BJ (cell line): ENCODE results near the gene SYNJ1. TPM values are rescaled to one million over a fixed set of nuclear protein-coding genes. Genes with fewer than 3 reads are reported as not detected.

ENCODE experiments used
- CTCF ChIA-PET: fragments of 350-600 bp; formaldehyde crosslinking; extraction: SDS; loops from one replicate; lab custom pipeline; 2021; ENCODE audit warnings: antibody characterized with exemption, inconsistent platforms; lab: Yijun Ruan, JAX
- POLR2A ChIA-PET: fragments of 300-600 bp; sonication (Branson Sonifier 250); formaldehyde crosslinking; extraction: SDS; loops from one replicate; lab custom pipeline; 2021; ENCODE audit warnings: antibody characterized with exemption; lab: Charles Lee
- DNase-seq: peaks from one replicate; pipeline ENCODE4 v3.0.0-alpha.2; 2011; ENCODE audit warnings: low read depth
- H3K27me3 ChIP-seq: 2 replicates; pipeline ENCODE4 v1.6.0; 2011; ENCODE audit warnings: low read length; ENCODE audit not compliant: control insufficient read depth, insufficient read depth
- H3K36me3 ChIP-seq: 2 replicates; pipeline ENCODE4 v1.5.1; 2011; ENCODE audit warnings: low read length; ENCODE audit not compliant: control insufficient read depth, insufficient read depth
- H3K4me3 ChIP-seq: 2 replicates; pipeline ENCODE4 v1.5.1; 2011; ENCODE audit warnings: low read depth, mild to moderate bottlenecking, control low read depth, low read length
- CTCF ChIP-seq: IDR thresholded peaks from 2 replicates; pipeline ENCODE4 v1.5.1; 2011; ENCODE audit warnings: low read depth, mild to moderate bottlenecking, control low read depth, inconsistent platforms, low read length, moderate library complexity; ENCODE audit not compliant: insufficient read depth
- polyA plus RNA-seq: library from polyadenylated mRNA; depleted of rRNA; stranded (reverse); fragments of >200 nt; gene quantifications from 2 replicates; pipeline ENCODE4 v1.2.3, GENCODE V29; 2011

Gene SYNJ1
- polyA plus RNA-seq, 1 experiment: 5.0 TPM

- POLR2A ChIA-PET: no interaction called here
- no peak for TF ChIP-seq CTCF
- CTCF ChIA-PET: interaction anchor here (0.7 to 1.5 kb wide), 5 partner anchors 10 to 198 kb away, joined by 3 to 7 read pairs (median 4); no protein-coding TSS in a partner anchor
- no peak for DNase-seq
- H3K36me3 ChIP-seq: peaks cover 19% of the 10 kb centered on the region
- H3K4me3 ChIP-seq: no peak overlapping the region
- no peaks in the 10 kb centered on the region for H3K27me3 ChIP-seq
Observed at GRCh38 chr21:32604464-32604863, 123.3 kb downstream of the SYNJ1 start.

- peaks cover 18% of the 10 kb centered on the region for H3K36me3 ChIP-seq
Observed at GRCh38 chr21:32603131-32603530, 124.7 kb downstream of the SYNJ1 start.

GRCh38 chr21:32602099-32602498, 125.7 kb downstream of the SYNJ1 start:
- Histone ChIP-seq H3K36me3 (peaks cover 16% of the 10 kb centered on the region), H3K27me3 (no peaks in the 10 kb centered on the region), H3K4me3 (no peak overlapping the region)
- no peak for TF ChIP-seq CTCF
- POLR2A ChIA-PET: no interaction called here
- CTCF ChIA-PET: interaction anchor here (0.6 to 6.5 kb wide), 8 partner anchors 11 to 467 kb away, joined by 3 to 87 read pairs (median 12); partner anchors contain the start of gene CFAP298
- no peak for DNase-seq

More at GRCh38 chr21:32603131-32603530, 124.7 kb downstream of the SYNJ1 start:
- H3K27me3 ChIP-seq: no peaks in the 10 kb centered on the region
- no peak for DNase-seq
- ChIA-PET CTCF (interaction anchor here (6.5 kb wide), 1 partner anchor 200 kb away, joined by 87 read pairs; no protein-coding TSS in a partner anchor), POLR2A (no interaction called here)
- H3K4me3 ChIP-seq: no peak overlapping the region
- TF ChIP-seq CTCF: no peak

- DNase-seq: no peak
- peaks cover 13% of the 10 kb centered on the region for H3K36me3 ChIP-seq
- no peak overlapping the region for H3K4me3 ChIP-seq
- POLR2A ChIA-PET: no interaction called here
- no peak for TF ChIP-seq CTCF
- no peaks in the 10 kb centered on the region for H3K27me3 ChIP-seq
- CTCF ChIA-PET: interaction anchor here (0.6 to 6.5 kb wide), 9 partner anchors 10 to 313 kb away, joined by 3 to 87 read pairs (median 5); partner anchors contain the start of gene CFAP298
Observed at GRCh38 chr21:32599526-32599925, 128.3 kb downstream of the SYNJ1 start.

GRCh38 chr21:32599091-32599490, 128.7 kb downstream of the SYNJ1 start:
- no peak for DNase-seq
- no peak overlapping the region for H3K4me3 ChIP-seq
- H3K36me3 ChIP-seq: peaks cover 11% of the 10 kb centered on the region
- no peak for TF ChIP-seq CTCF
- ChIA-PET CTCF (interaction anchor here (0.6 to 6.5 kb wide), 7 partner anchors 9 to 196 kb away, joined by 3 to 87 read pairs (median 5); partner anchors contain the start of gene CFAP298), POLR2A (no interaction called here)
- H3K27me3 ChIP-seq: no peaks in the 10 kb centered on the region
